GM12872 (cell line): ENCODE measurements around the gene CHD9NB.

Source experiments
- TF ChIP-seq, protein P1 (sequence below): IDR thresholded peaks from 3 replicates; pipeline ENCODE4 v1.5.1; 2011; ENCODE audit warnings: low read depth, mild to moderate bottlenecking, low read length, moderate library complexity; ENCODE audit not compliant: insufficient read depth

Gene CHD9NB

DNA sequence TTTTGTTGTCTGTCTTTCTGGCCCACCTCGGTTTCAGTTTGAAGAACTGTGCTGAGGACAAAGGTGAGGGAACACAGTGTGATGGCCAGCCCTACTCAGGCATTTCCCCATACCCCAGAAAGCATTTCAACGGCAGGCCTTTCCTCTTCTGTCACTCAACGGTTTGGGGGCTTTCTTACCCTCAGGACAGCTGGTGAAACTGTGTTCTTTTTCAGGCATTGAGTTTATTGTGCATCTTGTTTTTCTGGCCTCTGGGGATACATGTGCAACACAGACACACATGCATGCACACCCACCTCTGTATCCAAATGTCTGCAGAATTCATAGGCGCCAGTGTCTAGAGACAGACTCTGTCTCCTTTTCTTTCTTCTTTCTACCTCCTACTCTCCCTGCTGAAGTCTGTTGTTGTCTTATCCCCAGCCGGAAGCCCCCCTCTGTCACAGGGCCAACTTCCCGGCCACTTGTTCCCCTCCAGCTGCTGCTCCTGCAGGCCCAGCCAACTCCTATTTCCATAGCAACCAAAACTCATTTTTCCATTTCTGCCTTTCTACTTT, 19.1 kb upstream of the CHD9NB start:
- TF ChIP-seq, protein P1, sequence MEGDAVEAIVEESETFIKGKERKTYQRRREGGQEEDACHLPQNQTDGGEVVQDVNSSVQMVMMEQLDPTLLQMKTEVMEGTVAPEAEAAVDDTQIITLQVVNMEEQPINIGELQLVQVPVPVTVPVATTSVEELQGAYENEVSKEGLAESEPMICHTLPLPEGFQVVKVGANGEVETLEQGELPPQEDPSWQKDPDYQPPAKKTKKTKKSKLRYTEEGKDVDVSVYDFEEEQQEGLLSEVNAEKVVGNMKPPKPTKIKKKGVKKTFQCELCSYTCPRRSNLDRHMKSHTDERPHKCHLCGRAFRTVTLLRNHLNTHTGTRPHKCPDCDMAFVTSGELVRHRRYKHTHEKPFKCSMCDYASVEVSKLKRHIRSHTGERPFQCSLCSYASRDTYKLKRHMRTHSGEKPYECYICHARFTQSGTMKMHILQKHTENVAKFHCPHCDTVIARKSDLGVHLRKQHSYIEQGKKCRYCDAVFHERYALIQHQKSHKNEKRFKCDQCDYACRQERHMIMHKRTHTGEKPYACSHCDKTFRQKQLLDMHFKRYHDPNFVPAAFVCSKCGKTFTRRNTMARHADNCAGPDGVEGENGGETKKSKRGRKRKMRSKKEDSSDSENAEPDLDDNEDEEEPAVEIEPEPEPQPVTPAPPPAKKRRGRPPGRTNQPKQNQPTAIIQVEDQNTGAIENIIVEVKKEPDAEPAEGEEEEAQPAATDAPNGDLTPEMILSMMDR: no peak

DNA sequence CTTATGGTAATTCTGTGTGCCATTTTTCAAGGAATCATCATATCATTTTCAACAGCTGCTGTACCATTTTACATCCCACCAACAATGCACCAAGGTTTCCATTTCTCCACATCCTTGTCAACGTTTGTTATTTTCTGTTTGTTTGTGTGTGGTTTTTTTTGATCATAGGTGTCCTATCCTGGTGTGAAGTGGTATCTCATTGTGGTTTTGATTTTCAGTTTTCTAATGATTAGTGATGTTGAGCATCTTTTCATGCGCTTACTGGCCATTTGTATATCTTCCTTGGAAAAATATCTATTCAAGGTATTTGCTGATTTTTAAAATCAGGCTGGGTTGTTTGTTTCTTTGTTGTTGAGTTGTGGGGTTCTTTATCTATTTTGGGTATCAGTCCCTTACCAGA, 17.1 kb upstream of the CHD9NB start:
- TF ChIP-seq, protein P1: no peak

DNA sequence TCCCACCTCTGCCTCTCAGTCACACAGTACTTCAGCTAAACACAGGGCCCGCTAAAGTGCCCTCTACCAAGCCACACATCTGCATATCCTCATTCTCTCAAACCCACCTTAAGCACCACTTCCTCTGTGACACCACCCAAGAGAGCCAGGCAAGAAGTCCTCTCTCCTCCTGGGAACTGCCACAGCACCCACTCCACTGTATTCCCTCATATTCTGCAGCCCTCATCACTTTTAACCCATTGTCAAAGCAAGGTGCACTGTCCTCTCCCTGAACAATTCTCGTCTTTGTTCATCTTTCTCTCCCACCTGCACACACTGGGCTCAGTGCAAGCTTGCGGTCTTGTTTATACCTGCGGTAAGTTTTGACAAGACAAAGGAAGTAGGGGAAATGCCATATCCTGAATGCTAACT, 15.7 kb upstream of the CHD9NB start:
- TF ChIP-seq, protein P1: no peak

DNA sequence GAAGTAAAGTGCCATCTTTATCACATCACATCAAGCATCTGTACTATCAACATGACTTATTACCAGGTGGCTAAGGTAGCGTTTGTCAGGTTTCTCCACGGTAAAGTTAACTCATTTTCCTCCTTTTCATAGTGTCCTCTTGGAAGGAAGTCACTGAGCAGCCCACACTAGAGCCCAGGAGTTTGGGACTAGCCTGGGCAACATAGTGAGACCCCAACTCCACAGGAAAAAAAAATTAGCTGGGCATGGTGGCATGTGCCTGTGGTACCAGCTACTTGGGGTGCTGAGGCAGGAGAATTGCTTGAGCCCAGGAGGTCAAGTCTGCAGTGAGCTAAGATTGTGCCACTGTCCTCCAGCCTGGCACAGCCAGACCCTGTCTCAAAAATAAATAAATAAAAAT, 15.0 kb upstream of the CHD9NB start:
- TF ChIP-seq, protein P1: no peak

DNA sequence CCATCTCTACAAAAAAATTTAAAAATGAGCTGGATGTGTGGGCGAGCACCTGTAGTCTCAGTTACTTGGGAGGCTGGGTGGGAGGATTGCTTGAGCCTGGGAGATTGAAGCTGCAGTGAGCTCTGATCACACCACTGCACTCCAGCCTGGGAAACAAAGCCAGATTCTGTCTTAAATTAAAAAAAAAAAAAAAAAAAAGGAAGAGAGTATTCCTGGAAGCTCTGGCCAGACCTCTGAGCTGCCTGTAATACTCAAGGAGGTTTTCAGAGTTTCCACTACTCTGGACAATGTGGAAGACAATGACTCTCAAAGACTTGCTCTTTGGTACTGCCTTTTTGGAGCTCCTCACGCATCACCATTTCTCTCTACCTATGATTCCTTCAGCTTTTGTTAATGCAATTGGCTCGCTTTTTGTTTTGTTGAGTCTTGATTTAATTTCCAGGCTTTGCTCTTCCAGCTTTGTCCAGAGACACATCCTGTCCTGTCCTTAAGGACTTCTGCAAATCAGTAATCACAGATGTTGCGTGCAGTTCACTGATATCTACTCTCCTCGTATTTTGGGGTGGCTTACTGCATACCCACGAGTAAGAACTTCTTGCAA, 12.9 kb upstream of the CHD9NB start:
- TF ChIP-seq, protein P1: no peak

DNA sequence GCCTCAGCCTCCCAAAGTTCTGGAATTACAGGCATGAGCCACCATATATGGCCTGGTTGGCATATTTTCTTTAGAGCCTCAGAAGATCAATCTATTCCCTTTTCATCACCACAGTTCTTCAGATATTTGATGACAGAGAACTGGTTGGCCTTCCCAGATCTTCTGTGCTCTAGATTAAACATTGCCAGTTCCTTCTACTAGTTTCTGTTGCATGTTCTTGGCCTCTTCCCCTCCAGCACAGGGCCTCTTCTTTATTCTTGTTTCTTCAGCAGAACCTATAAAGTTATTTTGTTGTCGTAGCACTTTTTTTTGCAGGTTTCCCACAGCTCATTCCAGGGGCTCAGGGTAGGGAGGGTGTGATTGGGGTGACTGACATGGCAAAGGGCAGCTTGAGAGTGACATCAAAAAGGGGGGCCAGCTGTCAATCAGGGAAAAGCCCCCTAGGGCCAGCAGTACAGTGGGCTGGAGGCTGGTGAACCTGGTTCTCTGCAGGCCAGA, 11.4 kb upstream of the CHD9NB start:
- TF ChIP-seq, protein P1: no peak

DNA sequence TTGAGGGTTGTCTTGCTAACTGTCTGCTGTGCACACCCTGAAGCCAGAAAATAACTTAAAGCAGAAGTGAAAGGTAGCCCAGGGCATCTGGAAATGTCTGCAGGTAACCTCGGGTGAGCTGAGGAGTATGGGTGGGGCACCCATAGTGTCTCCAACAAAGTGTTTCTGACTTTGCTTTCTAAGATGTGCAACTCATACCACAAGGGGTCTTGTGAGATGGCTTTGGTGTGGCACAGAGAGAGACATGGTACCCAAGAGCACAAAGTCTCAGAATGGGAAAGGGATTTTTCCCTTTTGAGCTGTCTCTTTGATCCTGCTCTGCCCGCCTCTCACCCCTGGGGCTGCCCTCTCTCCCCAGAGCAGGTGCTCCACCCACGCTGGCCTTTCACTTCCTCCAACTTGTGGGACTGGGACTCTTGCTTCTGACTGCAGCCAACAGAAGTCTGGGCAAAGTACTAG, 9.0 kb upstream of the CHD9NB start:
- TF ChIP-seq, protein P1: peak; percentile 41; the same call in 1 of the 3 replicates
